IMR-90 (cell line): ENCODE data around the gene FKBP6. TPM values are rescaled to one million over a fixed set of nuclear protein-coding genes. Genes with fewer than 3 reads are reported as not detected.

Experiments used
- ATAC-seq: fragments of 200-7000 bp; cut with Tn5 transposase; 2 replicates; pipeline ENCODE4 v1.9.1; 2020; ENCODE audit warnings: low read depth, mild to moderate bottlenecking, moderate library complexity
- BruUV-seq: library from RNA; stranded (reverse); fragments of 400-500 nt; replicated peaks from 2 replicates; lab custom pipeline; 2021; lab: Mats Ljungman, UMichigan
- CTCF ChIA-PET: fragments of 300-600 bp; formaldehyde crosslinking; extraction: SDS; loops from one replicate; lab custom pipeline; 2021; ENCODE audit warnings: antibody characterized with exemption; lab: Yijun Ruan, JAX
- POLR2A ChIA-PET: fragments of 300-600 bp; sonication (Branson Sonifier 250); formaldehyde crosslinking; loops from one replicate; lab custom pipeline; 2022; ENCODE audit warnings: antibody characterized with exemption; ENCODE audit not compliant: unreplicated experiment; lab: Charles Lee
- DNase-seq: peaks from one replicate; pipeline ENCODE4 v3.0.0; 2013
- H2AFZ ChIP-seq: replicated peaks from 2 replicates; pipeline ENCODE3; 2013; ENCODE audit warnings: low read length, mild to moderate bottlenecking; ENCODE audit not compliant: poor library complexity
- H2AK5ac ChIP-seq: 2 replicates; pipeline ENCODE4 v1.6.1; 2013; ENCODE audit warnings: low read depth, low read length, inconsistent platforms
- H2AK9ac ChIP-seq: replicated peaks from 2 replicates; pipeline ENCODE3; 2013; ENCODE audit warnings: mild to moderate bottlenecking, low read depth, low read length, moderate library complexity; ENCODE audit not compliant: poor library complexity
- H2BK120ac ChIP-seq: 2 replicates; pipeline ENCODE4 v1.6.1; 2013; ENCODE audit warnings: low read depth, low read length, inconsistent platforms
- H2BK15ac ChIP-seq: 3 replicates; pipeline ENCODE4 v1.6.1; 2013; ENCODE audit warnings: low read depth, low read length, inconsistent platforms
- H2BK20ac ChIP-seq: 2 replicates; pipeline ENCODE4 v1.6.1; 2013; ENCODE audit warnings: low read depth, mild to moderate bottlenecking, inconsistent platforms, low read length, moderate library complexity
- H2BK5ac ChIP-seq: 2 replicates; pipeline ENCODE4 v1.6.1; 2013; ENCODE audit warnings: mild to moderate bottlenecking, low read depth, low read length, inconsistent platforms; ENCODE audit not compliant: poor library complexity, severe bottlenecking
- H3K14ac ChIP-seq: replicated peaks from 2 replicates; pipeline ENCODE4 v1.6.1; 2013; ENCODE audit warnings: low read depth, low read length, inconsistent platforms
- H3K18ac ChIP-seq: 2 replicates; pipeline ENCODE4 v1.6.1; 2013; ENCODE audit warnings: low read depth, low read length, control low read depth
- H3K23ac ChIP-seq: 2 replicates; pipeline ENCODE4 v1.6.1; 2013; ENCODE audit warnings: low read depth, low read length, inconsistent platforms
- H3K27ac ChIP-seq: 2 replicates; pipeline ENCODE4 v1.5.1; 2013; ENCODE audit warnings: mild to moderate bottlenecking, control low read depth, low read length; ENCODE audit not compliant: insufficient read depth
- H3K27me3 ChIP-seq: 2 replicates; pipeline ENCODE4 v1.6.1; 2013; ENCODE audit warnings: low read length; ENCODE audit not compliant: control insufficient read depth, insufficient read depth
- H3K36me3 ChIP-seq: 2 replicates; pipeline ENCODE4 v1.6.1; 2013; ENCODE audit warnings: low read length, mixed read lengths; ENCODE audit not compliant: control insufficient read depth, insufficient read depth
- H3K4ac ChIP-seq: 2 replicates; pipeline ENCODE4 v1.6.1; 2013; ENCODE audit warnings: low read depth, low read length, inconsistent platforms
- H3K4me1 ChIP-seq: 2 replicates; pipeline ENCODE4 v1.6.1; 2013; ENCODE audit warnings: low read length, mixed read lengths; ENCODE audit not compliant: control insufficient read depth, insufficient read depth
- H3K4me2 ChIP-seq: 2 replicates; pipeline ENCODE4 v1.6.1; 2013; ENCODE audit warnings: low read depth, mild to moderate bottlenecking, control low read depth, low read length, moderate library complexity
- H3K4me3 ChIP-seq: 2 replicates; pipeline ENCODE4 v1.5.1; 2013; ENCODE audit warnings: low read depth, mild to moderate bottlenecking, control low read depth, low read length, moderate library complexity; ENCODE audit not compliant: insufficient read depth
- H3K56ac ChIP-seq: 2 replicates; pipeline ENCODE4 v1.6.1; 2013; ENCODE audit warnings: low read length, inconsistent platforms; ENCODE audit not compliant: insufficient read depth; ENCODE audit errors: extremely low read depth
- H3K79me1 ChIP-seq, 2 experiments: 2 replicates each; pipeline ENCODE4 v1.6.1; 2013; ENCODE audit warnings: low read length in 2 of 2, inconsistent platforms in 1 of 2, low read depth in 1 of 2
- H3K9ac ChIP-seq: 2 replicates; pipeline ENCODE4 v1.6.1; 2013; ENCODE audit warnings: low read depth, low read length, control low read depth
- H3K9me1 ChIP-seq: 2 replicates; pipeline ENCODE4 v1.6.1; 2013; ENCODE audit warnings: low read length, inconsistent platforms; ENCODE audit not compliant: insufficient read depth
- H3K9me3 ChIP-seq: 2 replicates; pipeline ENCODE4 v1.6.1; 2013; ENCODE audit warnings: low read length; ENCODE audit not compliant: control insufficient read depth, insufficient read depth
- H4K20me1 ChIP-seq: 2 replicates; pipeline ENCODE4 v1.6.1; 2013; ENCODE audit warnings: low read length, inconsistent platforms; ENCODE audit not compliant: insufficient read depth
- H4K5ac ChIP-seq: 2 replicates; pipeline ENCODE4 v1.6.1; 2013; ENCODE audit warnings: mild to moderate bottlenecking, low read depth, low read length, control low read depth
- H4K8ac ChIP-seq, 2 experiments: 2 replicates each; pipeline ENCODE4 v1.6.1; 2013; ENCODE audit warnings: low read depth in 2 of 2, low read length in 2 of 2, control low read depth in 1 of 2, inconsistent platforms in 1 of 2
- H4K91ac ChIP-seq: 2 replicates; pipeline ENCODE4 v1.6.1; 2013; ENCODE audit warnings: low read depth, low read length, inconsistent platforms; ENCODE audit not compliant: insufficient read depth
- BHLHE40 ChIP-seq: fragments of 150-350 bp; IDR thresholded peaks from 2 replicates; pipeline ENCODE4 v1.6.1; 2016; ENCODE audit warnings: mild to moderate bottlenecking, low read depth, low read length
- CEBPB ChIP-seq: IDR thresholded peaks from 2 replicates; pipeline ENCODE4 v1.6.1; 2012; ENCODE audit warnings: low read depth, low read length, improper control_type of control experiment
- CHD1 ChIP-seq: IDR thresholded peaks from 2 replicates; pipeline ENCODE4 v1.6.1; 2012; ENCODE audit warnings: low read depth, low read length, improper control_type of control experiment
- CTCF ChIP-seq: conservative IDR thresholded peaks from 2 replicates; pipeline ENCODE4 v1.5.1; 2012; ENCODE audit warnings: mild to moderate bottlenecking, low read depth, low read length, improper control_type of control experiment
- ELK1 ChIP-seq: fragments of 150-350 bp; IDR thresholded peaks from 2 replicates; pipeline ENCODE4 v1.6.1; 2016; ENCODE audit warnings: low read depth, mild to moderate bottlenecking, low read length, moderate library complexity, borderline replicate concordance
- FOS ChIP-seq: fragments of 150-350 bp; IDR thresholded peaks from 2 replicates; pipeline ENCODE4 v1.6.1; 2016; ENCODE audit warnings: low read depth, low read length
- MAFK ChIP-seq: IDR thresholded peaks from 2 replicates; pipeline ENCODE4 v1.6.1; 2012; ENCODE audit warnings: low read depth, low read length, improper control_type of control experiment
- MAZ ChIP-seq: IDR thresholded peaks from 2 replicates; pipeline ENCODE4 v1.6.1; 2012; ENCODE audit warnings: low read depth, mild to moderate bottlenecking, low read length, improper control_type of control experiment, moderate library complexity, borderline replicate concordance
- MXI1 ChIP-seq: IDR thresholded peaks from 2 replicates; pipeline ENCODE4 v1.6.1; 2012; ENCODE audit warnings: low read depth, mild to moderate bottlenecking, low read length, moderate library complexity, borderline replicate concordance
- NFE2L2 ChIP-seq: fragments of 150-350 bp; IDR thresholded peaks from 2 replicates; pipeline ENCODE4 v1.6.1; 2016; ENCODE audit warnings: low read depth, mild to moderate bottlenecking, low read length
- POLR2A ChIP-seq: IDR thresholded peaks from 2 replicates; pipeline ENCODE4 v1.6.1; 2012; ENCODE audit warnings: mild to moderate bottlenecking, low read depth, low read length
- RCOR1 ChIP-seq: IDR thresholded peaks from 2 replicates; pipeline ENCODE4 v1.6.1; 2012; ENCODE audit warnings: mild to moderate bottlenecking, low read length, improper control_type of control experiment; ENCODE audit not compliant: insufficient replicate concordance
- RFX5 ChIP-seq: IDR thresholded peaks from 2 replicates; pipeline ENCODE4 v1.8.0; 2012; ENCODE audit warnings: low read depth, mild to moderate bottlenecking, low read length, moderate library complexity
- SMC3 ChIP-seq: fragments of 150-350 bp; IDR thresholded peaks from 2 replicates; pipeline ENCODE4 v1.6.1; 2016; ENCODE audit warnings: low read depth, mild to moderate bottlenecking, antibody characterized with exemption, low read length, moderate library complexity
- USF2 ChIP-seq: fragments of 150-350 bp; IDR thresholded peaks from 2 replicates; pipeline ENCODE4 v1.6.1; 2017; ENCODE audit warnings: mild to moderate bottlenecking, antibody characterized with exemption, low read length, low read depth
- WGBS, 2 experiments: methylation state at CpG; one replicate each; pipeline versions ENCODE4 v1.1.5 to v1.1.7; 2013; ENCODE audit warnings: missing lambda C conversion rate in 2 of 2; ENCODE audit not compliant: insufficient read length in 1 of 2; ENCODE audit errors: extremely low coverage in 2 of 2; 5-methylcytosine and 5-hydroxymethylcytosine counted together
- dilution Hi-C: fragments of 300-500 bp; cut with HindIII; formaldehyde crosslinking; loops from one replicate; pipeline ENCODE4 v1.14.3; 2018; ENCODE audit warnings: low sequenced_read_pairs; ENCODE audit not compliant: unreplicated experiment
- in situ Hi-C: fragments of 300-500 bp; cut with MboI; formaldehyde crosslinking; loops from 3 replicates; pipeline ENCODE4 v1.14.3; 2019; ENCODE audit warnings: low sequenced_read_pairs, inconsistent platforms, mixed read lengths
- intact Hi-C: fragments of 100-400 bp; cut with micrococcal nuclease; formaldehyde crosslinking; loops from 2 replicates; pipeline ENCODE4 v1.10.0; 2022
- polyA plus RNA-seq, 3 experiments: library from polyadenylated mRNA; depleted of rRNA; stranded (reverse); fragments of >200 nt; gene quantifications; 2 replicates each; pipeline ENCODE4 v1.2.3, GENCODE V29; 2012; ENCODE audit warnings: low replicate concordance in 1 of 3
- total RNA-seq: library from RNA; depleted of rRNA; stranded (reverse); fragments of >200 nt; gene quantifications from 2 replicates; pipeline ENCODE4 v1.2.3, GENCODE V29; 2012

Gene FKBP6
- total and polyA plus RNA-seq, 2 of the 4 experiments (the other 2 are of a cell fraction), result not detected

- no peak overlapping the region for H2BK5ac ChIP-seq
- dilution Hi-C loops (no loop called here), intact Hi-C loops (no loop called here), in situ Hi-C loops (no loop called here)
- no peak overlapping the region for H3K4ac ChIP-seq
- peak overlapping the region; percentile 23; the same call in 1 of the 2 replicates for H3K4me2 ChIP-seq
- peaks cover 4% of the 10 kb centered on the region; the same call in 1 of the 2 replicates for H3K9me1 ChIP-seq
- no peak overlapping the region for H2BK15ac ChIP-seq
- H4K5ac ChIP-seq, result no peak overlapping the region
- H4K91ac ChIP-seq, result no peak overlapping the region
- H3K27me3 ChIP-seq, result peaks cover 5% of the 10 kb centered on the region
- peak overlapping the region; percentile 12 for H2AFZ ChIP-seq
- peak overlapping the region in 1 of 2 experiments; percentile 2; a peak in 1 of 4 replicates for H4K8ac ChIP-seq
- H4K20me1 ChIP-seq, result no peaks in the 10 kb centered on the region
- no peaks in the 10 kb centered on the region for H3K9me3 ChIP-seq
- H3K18ac ChIP-seq, result no peak overlapping the region
- H3K4me1 ChIP-seq, result peaks cover 4% of the 10 kb centered on the region; the same call in 1 of the 2 replicates
- no peak overlapping the region for H3K9ac ChIP-seq
- no peak overlapping the region for H2BK120ac ChIP-seq
- no peaks in the 10 kb centered on the region for H3K79me1 ChIP-seq
- no peak overlapping the region for H2AK9ac ChIP-seq
- no TSS peak for BruUV-seq
- ChIA-PET POLR2A (no interaction called here), CTCF (interaction anchor here (1.3 kb wide), 2 partner anchors 12 to 16 kb away, joined by 3 to 5 read pairs; no protein-coding TSS in a partner anchor)
- no peak overlapping the region for H2BK20ac ChIP-seq
- H3K27ac ChIP-seq, result no peak overlapping the region
- H3K23ac ChIP-seq, result no peak overlapping the region
- H3K56ac ChIP-seq, result no peak overlapping the region
- peak overlapping the region; percentile 21; the same call in 1 of the 2 replicates for H2AK5ac ChIP-seq
- H3K4me3 ChIP-seq, result no peak overlapping the region
- DNase-seq (no peak), ATAC-seq (no peak)
- no peak overlapping the region for H3K14ac ChIP-seq
- H3K36me3 ChIP-seq, result no peaks in the 10 kb centered on the region
- 66% methylated on average over 4 of the region's 21 CpGs; no CpG with 5 or more reads in 1 of the 2 experiments for WGBS, 2 experiments
- TF ChIP-seq CTCF (no peak), ELK1 (no peak), MAFK (no peak), NFE2L2 (no peak), BHLHE40 (no peak), SMC3 (no peak), FOS (no peak), RFX5 (no peak), CEBPB (no peak), RCOR1 (no peak), MAZ (no peak), MXI1 (no peak), USF2 (no peak), CHD1 (no peak), POLR2A (no peak)
Measured at GRCh38 chr7:73358590-73359275, 30.8 kb downstream of the FKBP6 start.
